PFSK-1 (cell line): Measurements from ENCODE around the gene SPCS1.

ENCODE experiments used
- FOXP2 ChIP-seq: optimal IDR thresholded peaks from 2 replicates; pipeline ENCODE3; 2011; ENCODE audit warnings: borderline replicate concordance, control low read depth, inconsistent platforms; ENCODE audit not compliant: insufficient read depth; ENCODE audit errors: extremely low read length, extremely low read depth
- POLR2AphosphoS5 ChIP-seq: IDR thresholded peaks from 2 replicates; pipeline ENCODE4 v1.6.1; 2012; ENCODE audit warnings: low read depth, mild to moderate bottlenecking, control low read depth, low read length, moderate library complexity
- TAF1 ChIP-seq: IDR thresholded peaks from 2 replicates; pipeline ENCODE4 v1.6.1; 2012; ENCODE audit warnings: low read length, control low read depth, borderline replicate concordance; ENCODE audit not compliant: insufficient read depth

- TF ChIP-seq POLR2AphosphoS5 (no peak), TAF1 (no peak), FOXP2 (no peak)
Observed at GRCh38 chr3:52685285-52685708, 20.6 kb upstream of the SPCS1 start.
